Adrenal gland (tissue), 12 donors: ENCODE measurements around the gene PITX3. TPM values are rescaled to one million over a fixed set of nuclear protein-coding genes. Genes with fewer than 3 reads are reported as not detected.

ENCODE experiments used
- DNase-seq, 7 donors: peaks; one replicate each; pipeline ENCODE4 v3.0.0-alpha.2; 2019 to 2020
- H3K27ac ChIP-seq, 5 donors: fragments of 200-600 bp; sonication (generic) in 4 of 5; 1 replicate in 3 of 5; 2 replicates in 2 of 5; pipeline versions ENCODE4 v1.5.1 to v1.8.0; 2016 to 2020; ENCODE audit warnings: mild to moderate bottlenecking in 1 of 5
- H3K27me3 ChIP-seq: fragments of 200-600 bp; 2 replicates; pipeline ENCODE4 v1.8.0; 2021
- H3K36me3 ChIP-seq, 2 donors: fragments of 200-600 bp; replicated peaks in 1 of 2; 1 replicate in 1 of 2; 2 replicates in 1 of 2; pipeline versions ENCODE4 v1.5.1 to v1.8.0; 2018 to 2022
- H3K4me1 ChIP-seq, 2 donors: fragments of 200-600 bp; replicated peaks in 1 of 2; 1 replicate in 1 of 2; 2 replicates in 1 of 2; pipeline versions ENCODE4 v1.5.1 to v1.8.0; 2018 to 2021
- H3K4me3 ChIP-seq, 4 donors: fragments of 200-600 bp; sonication (generic) in 3 of 4; one replicate each; pipeline ENCODE4 v1.5.1; 2016 to 2018
- H3K9me3 ChIP-seq, 3 donors: fragments of 200-600 bp; sonication (generic) in 1 of 3; replicated peaks in 1 of 3; 1 replicate in 2 of 3; 2 replicates in 1 of 3; pipeline versions ENCODE4 v1.5.1 to v1.8.0; 2016 to 2021
- CTCF ChIP-seq, 6 experiments: fragments of 450-650 bp in 4 of 6; fragments of 200-600 bp in 2 of 6; sonication (generic) in 1 of 6; IDR thresholded peaks; 1 replicate in 5 of 6; 2 replicates in 1 of 6; pipeline versions ENCODE4 v1.5.1 to v1.8.0; 2016 to 2021; ENCODE audit warnings: antibody characterized with exemption in 6 of 6, mild to moderate bottlenecking in 2 of 6, moderate library complexity in 1 of 6
- POLR2A ChIP-seq, 2 donors: fragments of 450-650 bp; IDR thresholded peaks; one replicate each; pipeline ENCODE4 v1.6.1; 2017; ENCODE audit warnings: antibody characterized with exemption in 2 of 2, mild to moderate bottlenecking in 2 of 2, moderate library complexity in 1 of 2
- WGBS, 4 donors: extraction: QIAGEN DNeasy Blood & Tissue Kit in 2 of 4; methylation state at CpG; one replicate each; pipeline versions ENCODE4 v1.1.5 to v1.1.7; 2013 to 2017; 5-methylcytosine and 5-hydroxymethylcytosine counted together
- intact Hi-C, 2 donors: fragments of 100-400 bp; cut with DNase I; formaldehyde crosslinking; loops; one replicate each; pipeline versions ENCODE4 v1.14.1 to v1.15.0; 2022 to 2023
- polyA plus RNA-seq, 3 donors: library from polyadenylated mRNA; stranded (reverse); fragments of 200-250 nt in 2 of 3; fragments of 350-450 nt in 1 of 3; fragmentation: Illumina TruSeq in 1 of 3; extraction: RNeasy Lipid Tissue Mini Kit (QIAGEN cat#74804) in 1 of 3; gene quantifications; one replicate each; pipeline ENCODE4 v1.2.3, GENCODE V29; 2013 to 2014
- total RNA-seq, 9 donors: library from RNA; depleted of rRNA in 4 of 9; stranded (reverse); fragments of >200 nt in 4 of 9; fragments of 120-200 nt in 1 of 9; fragmentation: NEBNext Ultra II Directional in 1 of 9; extraction: Animal tissue kit (Norgen Biotek cat#: 25700) in 1 of 9; gene quantifications; one replicate each; pipeline versions ENCODE4 v1.1.0 to v1.2.4, GENCODE V29; 2013 to 2023
- donor health status: healthy with polysubstance abuse.
- donor health status: Bipolar disorder and iron deficiency.
- donor health status: DM: yes; HTN: yes; CAD: no.
- donor health status: DM: no; HTN: no; CAD: no.
- donor health status: DM: no; HTN: no; CAD: no.
- donor health status: DM: yes; HTN: yes; CAD: no.

The PITX3 gene
- total and polyA plus RNA-seq, 12 donors = 0.69 to 5.2 TPM; not detected in 10

- Histone ChIP-seq H3K9me3 (no peaks in the 10 kb centered on the region), H3K27me3 (no peaks in the 10 kb centered on the region), H3K27ac (no peak overlapping the region), H3K4me3 (no peak overlapping the region), H3K4me1 (peaks cover 11 to 27% of the 10 kb centered on the region in 2 donors), H3K36me3 (no peaks in the 10 kb centered on the region)
- intact Hi-C loops = no loop called here
- 63 to 83% (median 75%) methylated on average over 2 of the region's 2 CpGs for WGBS, 4 donors
- TF ChIP-seq POLR2A (IDR thresholded peaks at IDR 0.05) = no peak
- TF ChIP-seq CTCF (IDR thresholded peaks at IDR 0.05) = no peak
- no peak for DNase-seq
Observed at GRCh38 chr10:102283488-102283887, 42.2 kb upstream of the PITX3 start.

- H3K36me3 ChIP-seq = no peaks in the 10 kb centered on the region
- H3K4me3 ChIP-seq = no peak overlapping the region
- H3K27ac ChIP-seq = peak overlapping the region in 2 of 5 donors; percentile 32 to 35
- DNase-seq = no peak
- peaks cover 11 to 27% of the 10 kb centered on the region in 2 donors for H3K4me1 ChIP-seq
- TF ChIP-seq CTCF (IDR thresholded peaks at IDR 0.05) (no peak), POLR2A (IDR thresholded peaks at IDR 0.05) (no peak)
- intact Hi-C loops = no loop called here
- H3K27me3 ChIP-seq = no peaks in the 10 kb centered on the region
- WGBS, 4 donors = 28 to 33% (median 31%) methylated on average over 3 of the region's 3 CpGs
- H3K9me3 ChIP-seq = no peaks in the 10 kb centered on the region
Observed at GRCh38 chr10:102281102-102281487, 39.8 kb upstream of the PITX3 start.

- Histone ChIP-seq H3K4me1 (peaks cover 11 to 27% of the 10 kb centered on the region in 2 donors), H3K4me3 (peak overlapping the region in 1 of 4 donors; percentile 12), H3K36me3 (no peaks in the 10 kb centered on the region), H3K27ac (peak overlapping the region in 3 of 5 donors; percentile 23 to 35 (median 32)), H3K9me3 (no peaks in the 10 kb centered on the region), H3K27me3 (no peaks in the 10 kb centered on the region)
- intact Hi-C loops = no loop called here
- no peak for TF ChIP-seq POLR2A (IDR thresholded peaks at IDR 0.05)
- no peak for TF ChIP-seq CTCF (IDR thresholded peaks at IDR 0.05)
- 0 to 3% (median 3%) methylated on average over 3 of the region's 3 CpGs for WGBS, 4 donors
- DNase-seq = peak in 4 of 7 donors; percentile 15 to 40 (median 18)
Observed at GRCh38 chr10:102280397-102281101, 39.2 kb upstream of the PITX3 start.

GRCh38 chr10:102279104-102279503 lies 37.8 kb upstream of the PITX3 start:
- DNase-seq = no peak
- no peak overlapping the region for H3K27ac ChIP-seq
- intact Hi-C loops = no loop called here
- no peak overlapping the region for H3K4me3 ChIP-seq
- H3K36me3 ChIP-seq = no peaks in the 10 kb centered on the region
- no peaks in the 10 kb centered on the region for H3K9me3 ChIP-seq
- peaks cover 11 to 32% of the 10 kb centered on the region in 2 donors for H3K4me1 ChIP-seq
- no peaks in the 10 kb centered on the region for H3K27me3 ChIP-seq
- TF ChIP-seq POLR2A (IDR thresholded peaks at IDR 0.05) = no peak
- no peak for TF ChIP-seq CTCF (IDR thresholded peaks at IDR 0.05)
